HCT116 (cell line): ENCODE results near the gene PTX3.

Experiments
- ATF3 ChIP-seq: IDR thresholded peaks from 2 replicates; pipeline ENCODE4 v1.6.1; 2012
- CEBPB ChIP-seq: IDR thresholded peaks from 2 replicates; pipeline ENCODE4 v1.6.1; 2012; ENCODE audit warnings: low read depth
- CTCF ChIP-seq, 3 experiments: fragments of 200-600 bp in 1 of 3; sonication (generic) in 1 of 3; IDR thresholded peaks in 2 of 3; conservative IDR thresholded peaks in 1 of 3; 2 replicates each; pipeline ENCODE4 v1.5.1; 2012 to 2017; ENCODE audit warnings: low read depth in 2 of 3, low read length in 2 of 3, antibody characterized with exemption in 1 of 3, borderline replicate concordance in 1 of 3, control low read depth in 1 of 3, mild to moderate bottlenecking in 1 of 3, mixed read lengths in 1 of 3, mixed run types in 1 of 3, moderate library complexity in 1 of 3; ENCODE audit not compliant: insufficient read depth in 1 of 3
- MAX ChIP-seq: IDR thresholded peaks from 2 replicates; pipeline ENCODE4 v1.6.1; 2012
- POLR2A ChIP-seq: IDR thresholded peaks from 2 replicates; pipeline ENCODE4 v1.7.0; 2011; ENCODE audit warnings: borderline replicate concordance; ENCODE audit not compliant: insufficient read depth, insufficient read length; ENCODE audit errors: extremely low read depth
- POLR2AphosphoS5 ChIP-seq: IDR thresholded peaks from 2 replicates; pipeline ENCODE4 v1.6.1; 2011; ENCODE audit warnings: mild to moderate bottlenecking, low read depth, low read length, moderate library complexity
- SRF ChIP-seq: IDR thresholded peaks from 2 replicates; pipeline ENCODE4 v1.6.1; 2012; ENCODE audit warnings: low read depth
- ZNF274 ChIP-seq: fragments of 200-500 bp; sonication (Bioruptor generic); IDR thresholded peaks from 2 replicates; pipeline ENCODE4 v1.6.1; 2014; ENCODE audit warnings: mild to moderate bottlenecking, low read depth, low read length, inconsistent platforms

- TF ChIP-seq CEBPB (no peak), ATF3 (no peak), CTCF (IDR thresholded peaks at IDR 0.05 in 2 of 3, conservative IDR thresholded peaks at IDR 0.05 in 1 of 3; ENCODE audit: borderline replicate concordance in 1 of 3, insufficient read depth in 1 of 3, low read depth in 2 of 3, low read length in 2 of 3) (no peak), POLR2A (no peak), POLR2AphosphoS5 (no peak), SRF (no peak), ZNF274 (no peak), MAX (no peak)
Observed at GRCh38 chr3:157464321-157464720, 27.7 kb downstream of the PTX3 start.
